Spleen (tissue), 11 donors: Measurements from ENCODE around the gene SORCS2. TPM values are rescaled to one million over a fixed set of nuclear protein-coding genes. Genes with fewer than 3 reads are reported as not detected.
A peak's percentile ranks its signal among the peaks of the same experiment; 100 is the strongest.

Source experiments
- DNase-seq: peaks from one replicate; pipeline ENCODE4 v3.0.0-alpha.2; 2020
- H3K27ac ChIP-seq, 8 donors: fragments of 200-600 bp; sonication (generic) in 7 of 8; 1 replicate in 4 of 8; 2 replicates in 4 of 8; pipeline versions ENCODE4 v1.5.0 to v1.8.0; 2016 to 2021; ENCODE audit warnings: inconsistent platforms in 4 of 8, mild to moderate bottlenecking in 4 of 8, moderate library complexity in 1 of 8
- H3K27me3 ChIP-seq, 7 donors: fragments of 200-600 bp; sonication (generic) in 6 of 7; replicated peaks in 1 of 7; 1 replicate in 4 of 7; 2 replicates in 3 of 7; pipeline versions ENCODE4 v1.5.0 to v1.8.0; 2016 to 2021; ENCODE audit warnings: inconsistent platforms in 3 of 7, mild to moderate bottlenecking in 1 of 7
- H3K36me3 ChIP-seq, 6 donors: fragments of 200-600 bp; sonication (generic) in 5 of 6; 1 replicate in 4 of 6; 2 replicates in 2 of 6; pipeline versions ENCODE4 v1.5.0 to v1.8.0; 2016 to 2021; ENCODE audit warnings: inconsistent platforms in 2 of 6
- H3K4me1 ChIP-seq, 6 donors: fragments of 200-600 bp; sonication (generic) in 5 of 6; 1 replicate in 3 of 6; 2 replicates in 3 of 6; pipeline versions ENCODE4 v1.5.0 to v1.8.0; 2016 to 2021; ENCODE audit warnings: inconsistent platforms in 3 of 6
- H3K4me3 ChIP-seq, 8 donors: fragments of 200-600 bp; sonication (generic) in 7 of 8; 1 replicate in 4 of 8; 2 replicates in 4 of 8; pipeline versions ENCODE4 v1.5.0 to v1.8.0; 2016 to 2021; ENCODE audit warnings: inconsistent platforms in 4 of 8, mild to moderate bottlenecking in 4 of 8, moderate library complexity in 2 of 8
- H3K9me3 ChIP-seq, 8 donors: fragments of 200-600 bp; sonication (generic) in 7 of 8; 1 replicate in 4 of 8; 2 replicates in 4 of 8; pipeline versions ENCODE4 v1.5.0 to v1.8.0; 2016 to 2021; ENCODE audit warnings: inconsistent platforms in 4 of 8
- CTCF ChIP-seq, 11 experiments: fragments of 200-600 bp in 7 of 11; fragments of 450-650 bp in 4 of 11; sonication (generic) in 4 of 11; IDR thresholded peaks in 8 of 11; conservative IDR thresholded peaks in 3 of 11; 1 replicate in 7 of 11; 2 replicates in 4 of 11; pipeline versions ENCODE4 v1.4.0 to v1.8.0; 2016 to 2021; ENCODE audit warnings: antibody characterized with exemption in 11 of 11, inconsistent platforms in 4 of 11, mild to moderate bottlenecking in 1 of 11
- POLR2A ChIP-seq, 3 donors: fragments of 450-650 bp; IDR thresholded peaks; one replicate each; pipeline ENCODE4 v1.5.1; 2017; ENCODE audit warnings: antibody characterized with exemption in 3 of 3, mild to moderate bottlenecking in 1 of 3
- POLR2AphosphoS5 ChIP-seq, 3 donors: sonication (generic); formaldehyde crosslinking; IDR thresholded peaks; one replicate each; pipeline ENCODE4 v1.5.1; 2017; ENCODE audit warnings: antibody characterized with exemption in 3 of 3
- WGBS, 5 donors: extraction: QIAGEN DNeasy Blood & Tissue Kit in 3 of 5; methylation state at CpG; one replicate each; pipeline versions ENCODE4 v1.1.5 to v1.1.7; 2013 to 2018; 5-methylcytosine and 5-hydroxymethylcytosine counted together
- intact Hi-C: fragments of 100-400 bp; cut with DNase I; formaldehyde crosslinking; loops from one replicate; pipeline ENCODE4 v1.15.0; 2023; ENCODE audit warnings: low total_unique reads
- polyA plus RNA-seq, 3 donors: library from polyadenylated mRNA; stranded (reverse); fragments of 200-250 nt; gene quantifications; one replicate each; pipeline ENCODE4 v1.2.1, GENCODE V29; 2013
- total RNA-seq, 7 donors: library from RNA; depleted of rRNA in 3 of 7; stranded (reverse); fragments of >200 nt in 3 of 7; fragmentation: NEBNext Ultra II Directional in 4 of 7; extraction: Animal tissue kit (Norgen Biotek cat#: 25700) in 4 of 7; gene quantifications; one replicate each; pipeline versions ENCODE4 v1.1.0 to v1.2.1, GENCODE V29; 2016 to 2021
- donor health status: healthy with polysubstance abuse.
- donor health status: DM: no; HTN: no; CAD: no; lungs with moderate emphysema.
- donor health status: DM: no; HTN: no; CAD: no.
- donor health status: Bipolar disorder and iron deficiency.
- donor health status: healthy.
- donor health status: DM: no; HTN: no; CAD: no.
- donor health status: DM: yes; HTN: yes; CAD: no.

The SORCS2 gene
- total and polyA plus RNA-seq, 10 donors: 0.33 to 1.6 (median 0.60) TPM

- H3K9me3 ChIP-seq: peaks cover 0 to 8% (median 0%) of the 10 kb centered on the region in 8 donors
- 85 to 94% (median 91%) methylated on average over 14 to 19 of the region's 19 CpGs for WGBS, 5 donors
- H3K36me3 ChIP-seq: no peaks in the 10 kb centered on the region
- no peak overlapping the region for H3K4me3 ChIP-seq
- H3K27ac ChIP-seq: no peak overlapping the region
- DNase-seq: peak; percentile 55
- TF ChIP-seq POLR2AphosphoS5 (IDR thresholded peaks at IDR 0.05): no peak
- TF ChIP-seq POLR2A (IDR thresholded peaks at IDR 0.05): no peak
- no peak for TF ChIP-seq CTCF (IDR thresholded peaks at IDR 0.05 in 8 of 11, conservative IDR thresholded peaks at IDR 0.05 in 3 of 11)
- intact Hi-C loops: no loop called here
- peaks cover 0 to 24% (median 0%) of the 10 kb centered on the region in 6 donors for H3K4me1 ChIP-seq
- peaks cover 0 to 30% (median 0%) of the 10 kb centered on the region in 7 donors for H3K27me3 ChIP-seq
Measured at GRCh38 chr4:7740866-7741525, 548.7 kb downstream of the SORCS2 start.

GRCh38 chr4:7741946-7742806 is 549.8 kb downstream of the SORCS2 start:
- 82 to 89% (median 86%) methylated on average over 17 to 18 of the region's 18 CpGs for WGBS, 5 donors
- TF ChIP-seq CTCF (IDR thresholded peaks at IDR 0.05 in 8 of 11, conservative IDR thresholded peaks at IDR 0.05 in 3 of 11) (no peak), POLR2AphosphoS5 (IDR thresholded peaks at IDR 0.05) (no peak), POLR2A (IDR thresholded peaks at IDR 0.05) (no peak)
- no peak overlapping the region for H3K27ac ChIP-seq
- H3K4me3 ChIP-seq: no peak overlapping the region
- H3K27me3 ChIP-seq: peaks cover 0 to 27% (median 0%) of the 10 kb centered on the region in 7 donors
- intact Hi-C loops: no loop called here
- H3K36me3 ChIP-seq: no peaks in the 10 kb centered on the region
- peaks cover 0 to 8% (median 0%) of the 10 kb centered on the region in 8 donors for H3K9me3 ChIP-seq
- H3K4me1 ChIP-seq: peaks cover 0 to 24% (median 0%) of the 10 kb centered on the region in 6 donors
- DNase-seq: no peak

- Histone ChIP-seq H3K4me3 (no peak overlapping the region), H3K9me3 (peaks cover 0 to 4% (median 0%) of the 10 kb centered on the region in 8 donors), H3K36me3 (no peaks in the 10 kb centered on the region), H3K4me1 (peaks cover 0 to 24% (median 0%) of the 10 kb centered on the region in 6 donors), H3K27ac (no peak overlapping the region), H3K27me3 (peaks cover 0 to 27% (median 0%) of the 10 kb centered on the region in 7 donors)
- WGBS, 5 donors: 36 to 73% (median 53%) methylated on average over 5 to 8 of the region's 8 CpGs
- DNase-seq: no peak
- intact Hi-C loops: no loop called here
- TF ChIP-seq POLR2AphosphoS5 (IDR thresholded peaks at IDR 0.05) (no peak), POLR2A (IDR thresholded peaks at IDR 0.05) (no peak), CTCF (IDR thresholded peaks at IDR 0.05 in 8 of 11, conservative IDR thresholded peaks at IDR 0.05 in 3 of 11) (no peak)
Measured at GRCh38 chr4:7742807-7743280, 550.5 kb downstream of the SORCS2 start.
